ENCODE results near the gene ATP2A3.

DNA sequence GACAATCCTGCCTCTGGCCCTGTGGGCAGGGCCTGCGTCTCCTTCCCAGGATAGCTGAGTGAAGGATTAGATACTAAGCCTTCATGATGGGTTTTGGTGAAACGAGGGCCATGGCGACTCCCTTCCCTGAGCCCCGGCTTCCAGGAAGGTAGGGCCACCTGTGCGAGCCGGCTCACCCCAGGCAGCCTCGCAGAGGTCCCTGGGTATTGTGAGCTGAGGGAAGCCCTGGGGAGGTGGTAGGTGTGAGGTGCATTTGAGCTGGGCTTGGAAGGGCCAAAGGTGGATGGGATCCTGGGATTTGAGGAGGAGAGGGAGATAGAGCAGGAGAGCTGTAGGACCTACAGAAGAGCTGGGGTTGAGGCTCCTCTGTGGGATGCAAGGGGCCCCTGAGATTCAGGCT, 41.5 kb downstream of the ATP2A3 start:
- no peak for TF ChIP-seq EZH2 (IDR thresholded peaks at IDR 0.05; ENCODE audit: borderline replicate concordance, insufficient read depth, low read depth, low read length, poor library complexity, severe bottlenecking)
- TF ChIP-seq, protein P1, sequence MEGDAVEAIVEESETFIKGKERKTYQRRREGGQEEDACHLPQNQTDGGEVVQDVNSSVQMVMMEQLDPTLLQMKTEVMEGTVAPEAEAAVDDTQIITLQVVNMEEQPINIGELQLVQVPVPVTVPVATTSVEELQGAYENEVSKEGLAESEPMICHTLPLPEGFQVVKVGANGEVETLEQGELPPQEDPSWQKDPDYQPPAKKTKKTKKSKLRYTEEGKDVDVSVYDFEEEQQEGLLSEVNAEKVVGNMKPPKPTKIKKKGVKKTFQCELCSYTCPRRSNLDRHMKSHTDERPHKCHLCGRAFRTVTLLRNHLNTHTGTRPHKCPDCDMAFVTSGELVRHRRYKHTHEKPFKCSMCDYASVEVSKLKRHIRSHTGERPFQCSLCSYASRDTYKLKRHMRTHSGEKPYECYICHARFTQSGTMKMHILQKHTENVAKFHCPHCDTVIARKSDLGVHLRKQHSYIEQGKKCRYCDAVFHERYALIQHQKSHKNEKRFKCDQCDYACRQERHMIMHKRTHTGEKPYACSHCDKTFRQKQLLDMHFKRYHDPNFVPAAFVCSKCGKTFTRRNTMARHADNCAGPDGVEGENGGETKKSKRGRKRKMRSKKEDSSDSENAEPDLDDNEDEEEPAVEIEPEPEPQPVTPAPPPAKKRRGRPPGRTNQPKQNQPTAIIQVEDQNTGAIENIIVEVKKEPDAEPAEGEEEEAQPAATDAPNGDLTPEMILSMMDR (IDR thresholded peaks at IDR 0.05), result no peak
